Ascending aorta (tissue), 2 donors: Measurements from ENCODE around the gene LBX2. TPM values are rescaled to one million over a fixed set of nuclear protein-coding genes. Genes with fewer than 3 reads are reported as not detected.

Experiments
- DNase-seq, 2 donors: peaks; one replicate each; pipeline ENCODE4 v3.0.0-alpha.2; 2019; ENCODE audit warnings: low spot score in 2 of 2
- H3K27ac ChIP-seq, 2 donors: fragments of 200-600 bp; sonication (generic); one replicate each; pipeline ENCODE4 v1.5.1; 2016 to 2017; ENCODE audit warnings: mild to moderate bottlenecking in 1 of 2
- H3K27me3 ChIP-seq: fragments of 200-600 bp; sonication (generic); one replicate; pipeline ENCODE4 v1.5.1; 2017
- H3K36me3 ChIP-seq, 2 donors: fragments of 200-600 bp; sonication (generic); one replicate each; pipeline ENCODE4 v1.5.1; 2016
- H3K4me1 ChIP-seq, 2 donors: fragments of 200-600 bp; sonication (generic); one replicate each; pipeline ENCODE4 v1.5.1; 2016 to 2017; ENCODE audit warnings: mild to moderate bottlenecking in 1 of 2
- H3K4me3 ChIP-seq, 2 donors: fragments of 200-600 bp; sonication (generic); one replicate each; pipeline ENCODE4 v1.5.1; 2016 to 2017; ENCODE audit warnings: mild to moderate bottlenecking in 1 of 2
- H3K9me3 ChIP-seq, 2 donors: fragments of 200-600 bp; sonication (generic); one replicate each; pipeline ENCODE4 v1.5.1; 2016
- CTCF ChIP-seq, 3 experiments: fragments of 200-600 bp in 2 of 3; fragments of 450-650 bp in 1 of 3; sonication (generic) in 2 of 3; IDR thresholded peaks; one replicate each; pipeline ENCODE4 v1.5.1; 2016 to 2019; ENCODE audit warnings: antibody characterized with exemption in 3 of 3, mild to moderate bottlenecking in 1 of 3, moderate library complexity in 1 of 3
- intact Hi-C: fragments of 100-400 bp; cut with DNase I; formaldehyde crosslinking; loops from one replicate; pipeline ENCODE4 v1.15.1; 2023
- total RNA-seq: library from RNA; depleted of rRNA; stranded (reverse); fragments of >200 nt; gene quantifications from one replicate; pipeline ENCODE4 v1.1.0, GENCODE V29; 2016

The LBX2 gene
- total RNA-seq, 1 donor from 2014 or later, result 3.0 TPM

GRCh38 chr2:74540291-74540690 is 40.9 kb upstream of the LBX2 start:
- intact Hi-C loops, result no loop called here
- peak overlapping the region in 1 of 2 donors; percentile 12 for H3K27ac ChIP-seq
- no peak for TF ChIP-seq CTCF (IDR thresholded peaks at IDR 0.05)
- no peaks in the 10 kb centered on the region for H3K9me3 ChIP-seq
- no peak overlapping the region for H3K4me3 ChIP-seq
- no peaks in the 10 kb centered on the region for H3K36me3 ChIP-seq
- H3K27me3 ChIP-seq, result no peaks in the 10 kb centered on the region
- no peaks in the 10 kb centered on the region for H3K4me1 ChIP-seq
- DNase-seq, result no peak

- TF ChIP-seq CTCF (IDR thresholded peaks at IDR 0.05), result no peak
- Histone ChIP-seq H3K36me3 (no peaks in the 10 kb centered on the region), H3K4me1 (no peaks in the 10 kb centered on the region), H3K9me3 (no peaks in the 10 kb centered on the region), H3K27ac (no peak overlapping the region), H3K4me3 (no peak overlapping the region), H3K27me3 (no peaks in the 10 kb centered on the region)
- DNase-seq, result no peak
- intact Hi-C loops, result no loop called here
Observed at GRCh38 chr2:74538881-74539339, 39.5 kb upstream of the LBX2 start.

GRCh38 chr2:74537140-74537539 is 37.7 kb upstream of the LBX2 start:
- Histone ChIP-seq H3K27me3 (no peaks in the 10 kb centered on the region), H3K4me1 (no peaks in the 10 kb centered on the region), H3K27ac (no peak overlapping the region), H3K4me3 (no peak overlapping the region), H3K36me3 (peaks cover 0 to 15% of the 10 kb centered on the region in 2 donors), H3K9me3 (no peaks in the 10 kb centered on the region)
- intact Hi-C loops, result no loop called here
- no peak for DNase-seq
- no peak for TF ChIP-seq CTCF (IDR thresholded peaks at IDR 0.05)

- H3K36me3 ChIP-seq, result peaks cover 0 to 19% of the 10 kb centered on the region in 2 donors
- intact Hi-C loops, result no loop called here
- no peak for TF ChIP-seq CTCF (IDR thresholded peaks at IDR 0.05)
- H3K4me1 ChIP-seq, result peaks cover 0 to 4% of the 10 kb centered on the region in 2 donors
- no peak overlapping the region for H3K27ac ChIP-seq
- no peak overlapping the region for H3K4me3 ChIP-seq
- no peaks in the 10 kb centered on the region for H3K27me3 ChIP-seq
- no peak for DNase-seq
- no peaks in the 10 kb centered on the region for H3K9me3 ChIP-seq
Observed at GRCh38 chr2:74536166-74536950, 37.0 kb upstream of the LBX2 start.

- intact Hi-C loops, result no loop called here
- H3K9me3 ChIP-seq, result no peaks in the 10 kb centered on the region
- DNase-seq, result no peak
Observed at GRCh38 chr2:74535440-74535965, 36.1 kb upstream of the LBX2 start.

More at GRCh38 chr2:74535440-74535965, 36.1 kb upstream of the LBX2 start:
- no peak overlapping the region for H3K27ac ChIP-seq
- H3K4me1 ChIP-seq, result peaks cover 6 to 12% of the 10 kb centered on the region in 2 donors
- peaks cover 0 to 19% of the 10 kb centered on the region in 2 donors for H3K36me3 ChIP-seq
- TF ChIP-seq CTCF (IDR thresholded peaks at IDR 0.05), result no peak
- no peaks in the 10 kb centered on the region for H3K27me3 ChIP-seq
- no peak overlapping the region for H3K4me3 ChIP-seq
